GM12891 (cell line): ENCODE data around the gene TPO.

Experiments
- DNase-seq: peaks from one replicate; pipeline ENCODE4 v3.0.0; 2011; ENCODE audit warnings: low spot score; ENCODE audit not compliant: insufficient read length
- FAIRE-seq: peaks from 2 replicates; lab custom pipeline; 2011; peaks lifted over from hg19 to GRCh38; lab: Jason Lieb, UNC
- PAX5 ChIP-seq: IDR thresholded peaks from 2 replicates; pipeline ENCODE4 v1.6.1; 2011; ENCODE audit warnings: low read length, moderate library complexity, mild to moderate bottlenecking; ENCODE audit not compliant: insufficient read depth, severe bottlenecking
- POLR2A ChIP-seq: IDR thresholded peaks from 2 replicates; pipeline ENCODE4 v1.6.1; 2011; ENCODE audit warnings: low read depth, low read length, control low read depth
- POLR2AphosphoS5 ChIP-seq: IDR thresholded peaks from 2 replicates; pipeline ENCODE4 v1.6.1; 2011; ENCODE audit warnings: low read depth, low read length, control low read depth
- POU2F2 ChIP-seq: IDR thresholded peaks from 2 replicates; pipeline ENCODE4 v1.6.1; 2011; ENCODE audit warnings: low read depth, mild to moderate bottlenecking, control low read depth, low read length, moderate library complexity
- SPI1 ChIP-seq: IDR thresholded peaks from 2 replicates; pipeline ENCODE4 v1.6.1; 2011; ENCODE audit warnings: low read depth, low read length, control low read depth
- TAF1 ChIP-seq: IDR thresholded peaks from 2 replicates; pipeline ENCODE4 v1.6.1; 2011; ENCODE audit warnings: low read depth, low read length, control low read depth

The TPO gene

DNA sequence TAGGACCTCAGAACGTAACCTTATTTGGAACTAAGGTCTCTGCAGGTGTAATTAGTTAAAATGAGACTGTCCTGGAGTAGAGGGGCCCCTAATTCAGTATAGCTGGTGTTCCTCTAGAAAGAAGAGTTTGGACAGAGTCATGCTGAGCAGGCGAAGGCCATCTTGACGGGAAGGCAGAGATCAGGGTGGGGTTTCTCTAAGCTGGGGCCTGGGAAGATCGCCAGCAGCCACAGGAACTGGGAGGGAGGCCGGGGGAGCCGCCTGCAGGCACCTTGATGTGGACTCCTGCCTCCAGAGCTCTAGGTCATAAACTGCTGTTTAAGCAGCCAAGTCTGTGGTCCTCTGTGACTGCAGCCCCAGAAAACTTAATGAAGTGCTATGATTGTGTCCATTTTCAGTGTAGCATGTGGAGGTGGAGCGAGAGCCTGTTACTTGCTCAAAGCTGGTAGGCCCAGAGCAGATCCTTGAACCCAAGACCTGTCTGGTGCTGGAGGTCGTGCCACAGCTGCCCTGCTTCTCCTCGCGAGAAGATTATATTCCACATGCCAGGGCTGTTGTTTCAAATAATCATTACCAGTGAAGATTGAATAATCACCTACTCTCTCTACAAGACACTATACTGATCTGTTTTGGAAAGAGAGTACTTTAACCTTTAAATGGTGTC, 105.7 kb downstream of the TPO start:
- no peak for TF ChIP-seq POU2F2
- TF ChIP-seq TAF1 = no peak
- no peak for TF ChIP-seq POLR2A
- no peak for TF ChIP-seq POLR2AphosphoS5
- TF ChIP-seq PAX5 = no peak
- no peak for TF ChIP-seq SPI1
- FAIRE-seq (no peak), DNase-seq (no peak)

GRCh38 chr2:1521191-1521877, 108.1 kb downstream of the TPO start:
- FAIRE-seq (no peak), DNase-seq (no peak)
- TF ChIP-seq TAF1 = no peak
- TF ChIP-seq PAX5 = no peak
- TF ChIP-seq POLR2A = no peak
- no peak for TF ChIP-seq SPI1
- no peak for TF ChIP-seq POU2F2
- TF ChIP-seq POLR2AphosphoS5 = no peak

DNA sequence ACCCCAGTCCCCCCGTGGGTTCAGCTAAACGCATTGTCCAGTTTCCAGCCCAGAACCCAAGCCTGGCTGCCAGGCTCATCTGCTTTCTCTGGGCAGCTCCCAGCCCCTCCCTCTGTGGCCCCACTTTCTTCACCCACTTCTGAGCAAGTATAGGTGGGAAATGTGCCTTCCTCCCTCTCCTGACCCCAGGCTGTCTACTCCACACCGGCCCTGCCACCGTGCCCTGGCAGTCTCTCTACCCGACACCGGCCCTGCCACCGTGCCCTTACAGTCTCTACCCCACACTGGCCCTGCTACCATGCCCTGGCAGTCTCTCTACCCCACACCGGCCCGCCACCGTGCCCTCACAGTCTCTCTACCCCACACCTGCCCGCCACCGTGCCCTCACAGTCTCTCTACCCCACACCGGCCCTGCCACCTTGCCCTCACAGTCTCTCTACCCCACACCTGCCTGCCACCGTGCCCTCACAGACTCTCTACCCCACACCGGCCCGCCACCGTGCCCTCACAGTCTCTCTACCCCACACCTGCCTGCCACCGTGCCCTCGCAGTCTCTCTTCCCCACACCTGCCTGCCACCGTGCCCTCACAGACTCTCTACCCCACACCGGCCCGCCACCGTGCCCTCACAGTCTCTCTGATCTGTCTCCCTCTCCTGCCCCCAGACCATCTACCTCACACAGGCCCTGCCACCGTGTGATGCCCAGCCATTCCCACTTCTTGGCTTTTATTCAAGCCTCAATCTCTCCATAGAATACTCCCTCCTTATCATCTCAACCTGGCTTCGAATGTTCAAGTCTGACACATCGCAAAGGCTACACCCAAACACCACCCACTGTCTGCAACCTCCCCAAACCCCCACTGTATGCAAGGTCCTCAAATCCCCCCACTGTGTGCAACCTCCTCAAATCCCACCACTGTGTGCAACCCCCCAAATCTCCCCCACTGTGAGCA, 108.9 kb downstream of the TPO start:
- DNase-seq (no peak), FAIRE-seq (no peak)
- TF ChIP-seq TAF1 = no peak
- no peak for TF ChIP-seq SPI1
- TF ChIP-seq POU2F2 = no peak
- no peak for TF ChIP-seq POLR2A
- TF ChIP-seq POLR2AphosphoS5 = no peak
- no peak for TF ChIP-seq PAX5

GRCh38 chr2:1527153-1527992, 114.1 kb downstream of the TPO start:
- DNase-seq = no peak
- no peak for FAIRE-seq
- TF ChIP-seq POU2F2 (no peak), POLR2A (no peak), TAF1 (no peak), PAX5 (no peak)

DNA sequence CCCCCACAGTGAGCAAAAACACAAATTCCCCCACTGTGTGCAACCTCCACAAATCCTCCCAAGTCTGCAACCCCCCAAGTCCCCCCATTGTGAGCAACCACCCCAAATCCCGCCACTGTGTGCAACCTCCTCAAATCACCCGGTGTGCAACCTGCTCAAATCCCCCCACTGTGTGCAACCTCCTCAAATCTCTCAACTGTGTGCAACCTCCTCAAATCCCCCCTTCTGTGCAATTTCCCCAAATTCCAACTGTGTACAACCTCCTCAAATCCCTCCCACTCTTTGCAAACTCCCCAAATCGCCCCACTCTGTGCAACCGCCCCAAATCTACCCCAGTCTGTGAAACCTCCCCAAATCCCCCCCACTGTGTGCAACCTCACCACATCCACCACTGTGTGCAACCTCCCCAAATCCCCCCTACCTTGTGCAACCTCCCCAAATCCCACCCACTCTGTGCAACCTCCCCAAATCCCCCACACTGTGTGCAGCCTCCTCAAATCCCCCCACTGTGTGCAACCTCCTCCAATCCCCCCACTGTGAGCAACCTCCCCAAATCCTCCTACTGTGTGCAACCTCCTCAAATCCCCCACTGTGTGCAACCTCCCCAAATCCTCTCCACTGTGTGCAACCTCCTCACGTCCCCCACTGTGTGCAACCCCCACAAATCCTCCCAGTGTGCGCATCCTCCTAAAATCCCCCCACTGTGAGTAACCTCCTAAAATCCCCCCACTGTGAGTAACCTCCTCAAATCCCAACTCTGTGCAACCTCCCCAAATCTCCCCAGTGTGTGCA, 115.2 kb downstream of the TPO start:
- TF ChIP-seq PAX5 = no peak
- TF ChIP-seq SPI1 = no peak
- no peak for TF ChIP-seq POU2F2
- TF ChIP-seq POLR2AphosphoS5 = no peak
- no peak for TF ChIP-seq TAF1
- TF ChIP-seq POLR2A = no peak
- FAIRE-seq (no peak), DNase-seq (no peak)

DNA sequence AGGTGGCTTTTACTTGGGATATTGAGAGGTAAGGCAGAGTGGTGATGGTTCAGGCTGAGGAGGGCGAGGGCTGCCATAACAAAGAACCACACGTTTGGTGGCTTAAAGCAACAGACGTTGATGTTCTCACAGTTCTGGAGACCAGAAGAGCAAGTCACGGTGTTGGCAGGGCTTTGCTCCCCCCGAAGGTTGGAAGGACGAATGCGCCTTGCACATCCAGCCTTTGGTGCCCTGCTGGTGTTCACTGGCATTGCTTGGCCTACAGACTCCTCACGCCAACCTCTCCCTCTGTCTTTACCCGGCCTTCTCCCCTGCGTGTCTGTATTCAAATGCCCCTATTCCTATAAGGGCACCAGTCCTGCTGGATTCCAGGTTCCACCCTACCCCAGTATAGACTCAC, 125.4 kb downstream of the TPO start:
- DNase-seq (peak; percentile 59), FAIRE-seq (peak; percentile 51)
- TF ChIP-seq POLR2A (no peak), SPI1 (no peak), PAX5 (no peak), POU2F2 (no peak), POLR2AphosphoS5 (no peak), TAF1 (no peak)

GRCh38 chr2:1539441-1539840, 126.2 kb downstream of the TPO start:
- no peak for FAIRE-seq
- TF ChIP-seq POLR2AphosphoS5 (no peak), TAF1 (no peak), PAX5 (no peak), POU2F2 (no peak), POLR2A (no peak), SPI1 (no peak)
- DNase-seq = no peak

GRCh38 chr2:1539973-1540372, 126.7 kb downstream of the TPO start:
- TF ChIP-seq POLR2AphosphoS5 = no peak
- no peak for TF ChIP-seq PAX5
- TF ChIP-seq POU2F2 = no peak
- TF ChIP-seq POLR2A = no peak
- no peak for TF ChIP-seq TAF1
- TF ChIP-seq SPI1 = no peak
- DNase-seq (no peak), FAIRE-seq (no peak)
